DMS 273 treated with DMSO at 0.1 percent for 48 hours (cell line): ENCODE results near the gene CFLAR.
"Not testable (repeated sequence)": the region's sequence is repeated elsewhere in the genome, so short reads cannot be mapped to it uniquely, and the experiment has no call there.

Experiments used
- DNase-seq: peaks from one replicate; lab custom pipeline; 2025; lab: John Stamatoyannopoulos, UW

CFLAR gene

GRCh38 chr2:201182650-201183364 is 66.8 kb downstream of the CFLAR start, which contains the start of gene CASP10:
Gene CASP10 (plus strand): TSS chr2:201183141. CDS start chr2:201185778, 2,637 bp downstream.
- DNase-seq: no peak

GRCh38 chr2:201183365-201183727 is 67.4 kb downstream of the CFLAR start:
- DNase-seq: no peak

- not testable (repeated sequence) for DNase-seq
These were observed 67.9 kb downstream of the CFLAR start for GRCh38 chr2:201183835-201184234.

GRCh38 chr2:201184248-201184647 is 68.3 kb downstream of the CFLAR start:
- not testable (repeated sequence) for DNase-seq

GRCh38 chr2:201185863-201186262 is 69.9 kb downstream of the CFLAR start:
- no peak for DNase-seq

- DNase-seq: no peak
These were observed 71.0 kb downstream of the CFLAR start for GRCh38 chr2:201186982-201187381.

GRCh38 chr2:201188449-201188848 is 72.5 kb downstream of the CFLAR start:
- DNase-seq: no peak

- DNase-seq: no peak
These were observed 75.3 kb downstream of the CFLAR start for GRCh38 chr2:201191132-201191875.

GRCh38 chr2:201194097-201194496 is 78.1 kb downstream of the CFLAR start:
- no peak for DNase-seq

GRCh38 chr2:201195331-201195730 is 79.4 kb downstream of the CFLAR start:
- no peak for DNase-seq

- DNase-seq: no peak
These were observed 80.0 kb downstream of the CFLAR start for GRCh38 chr2:201196003-201196402.

- no peak for DNase-seq
These were observed 80.8 kb downstream of the CFLAR start for GRCh38 chr2:201196803-201197202.

GRCh38 chr2:201197781-201198180 is 81.8 kb downstream of the CFLAR start:
- no peak for DNase-seq

GRCh38 chr2:201199847-201200246 is 83.9 kb downstream of the CFLAR start:
- no peak for DNase-seq

GRCh38 chr2:201200345-201200744 is 84.4 kb downstream of the CFLAR start:
- DNase-seq: no peak

GRCh38 chr2:201201371-201201770 is 85.4 kb downstream of the CFLAR start:
- DNase-seq: no peak

GRCh38 chr2:201203916-201204654 is 88.1 kb downstream of the CFLAR start:
- no peak for DNase-seq

GRCh38 chr2:201204655-201205514 is 88.9 kb downstream of the CFLAR start:
- DNase-seq: no peak

- DNase-seq: no peak
These were observed 89.5 kb downstream of the CFLAR start for GRCh38 chr2:201205515-201205849.

GRCh38 chr2:201208563-201209252 is 92.7 kb downstream of the CFLAR start:
- DNase-seq: no peak

GRCh38 chr2:201215963-201216362 is 100.0 kb downstream of the CFLAR start:
- no peak for DNase-seq
